Measurements from ENCODE around the gene MICAL3.

The MICAL3 gene

GRCh38 chr22:17792854-17793434 lies 231.4 kb downstream of the MICAL3 start:
- no peak for DNase-seq (ENCODE audit: low read depth)

- DNase-seq (ENCODE audit: low read depth): no peak
Observed at GRCh38 chr22:17792299-17792698, 232.1 kb downstream of the MICAL3 start.

DNA sequence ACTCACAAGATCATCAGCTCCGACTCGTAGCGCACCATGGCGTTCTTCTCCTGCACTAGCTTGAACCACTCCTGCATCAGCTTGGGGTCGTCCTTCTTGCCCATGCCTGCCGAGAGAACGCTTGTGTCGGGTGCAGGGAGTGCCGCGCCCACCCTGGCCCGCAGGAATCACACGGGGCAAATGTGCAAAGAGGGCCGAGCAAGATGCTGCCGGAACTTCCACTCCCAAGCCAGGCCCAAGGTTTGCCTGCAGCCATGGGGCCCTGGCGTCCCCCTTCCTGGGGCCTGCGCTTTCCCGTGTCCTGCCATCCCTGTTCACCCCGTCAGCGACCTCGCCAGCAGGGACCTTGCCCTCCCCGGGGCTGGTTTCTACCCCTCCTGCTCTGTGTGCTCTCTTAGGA lies 233.2 kb downstream of the MICAL3 start:
- DNase-seq (ENCODE audit: low read depth): no peak

DNA sequence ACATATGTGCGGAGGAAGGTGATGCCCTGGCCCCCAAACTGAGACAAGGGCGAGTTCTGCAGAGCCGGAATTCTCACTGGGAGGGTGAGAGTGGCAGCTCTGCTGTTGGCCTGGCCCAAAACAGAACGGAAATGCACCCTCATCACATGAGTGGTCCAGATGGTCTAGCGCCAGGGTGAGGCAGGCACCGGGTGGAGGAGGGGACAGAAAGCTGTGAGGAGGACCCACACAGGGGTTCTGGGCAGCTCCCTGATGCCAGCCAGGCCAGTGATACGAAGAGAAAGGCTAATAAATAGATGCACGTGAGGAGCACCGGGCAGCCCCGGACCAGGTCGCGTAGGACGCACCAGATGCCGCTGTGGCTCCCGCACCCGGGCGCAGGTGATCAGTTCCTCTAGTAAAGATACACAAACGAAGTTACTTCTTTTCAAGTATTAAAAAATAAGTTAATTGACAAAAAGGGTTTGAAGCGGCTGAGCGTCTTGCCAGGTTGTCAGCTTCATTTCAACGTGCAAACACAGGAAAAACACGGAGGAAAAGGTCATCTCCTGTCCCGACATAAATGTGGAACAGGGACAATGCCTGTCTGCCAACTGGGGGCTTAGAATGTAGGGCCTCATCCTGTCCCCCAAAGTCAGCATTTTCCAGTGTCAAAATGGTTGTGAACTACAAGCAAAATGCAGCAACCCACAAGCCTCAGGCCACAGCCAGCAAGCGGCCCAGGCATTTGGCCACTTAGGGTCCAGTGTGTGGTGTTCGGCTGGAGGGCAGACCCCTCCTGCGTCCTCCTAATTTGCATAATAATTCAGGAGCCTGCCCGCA lies 234.8 kb downstream of the MICAL3 start:
- DNase-seq (ENCODE audit: low read depth): no peak

GRCh38 chr22:17788528-17789378 lies 235.6 kb downstream of the MICAL3 start:
- DNase-seq (ENCODE audit: low read depth): no peak

DNA sequence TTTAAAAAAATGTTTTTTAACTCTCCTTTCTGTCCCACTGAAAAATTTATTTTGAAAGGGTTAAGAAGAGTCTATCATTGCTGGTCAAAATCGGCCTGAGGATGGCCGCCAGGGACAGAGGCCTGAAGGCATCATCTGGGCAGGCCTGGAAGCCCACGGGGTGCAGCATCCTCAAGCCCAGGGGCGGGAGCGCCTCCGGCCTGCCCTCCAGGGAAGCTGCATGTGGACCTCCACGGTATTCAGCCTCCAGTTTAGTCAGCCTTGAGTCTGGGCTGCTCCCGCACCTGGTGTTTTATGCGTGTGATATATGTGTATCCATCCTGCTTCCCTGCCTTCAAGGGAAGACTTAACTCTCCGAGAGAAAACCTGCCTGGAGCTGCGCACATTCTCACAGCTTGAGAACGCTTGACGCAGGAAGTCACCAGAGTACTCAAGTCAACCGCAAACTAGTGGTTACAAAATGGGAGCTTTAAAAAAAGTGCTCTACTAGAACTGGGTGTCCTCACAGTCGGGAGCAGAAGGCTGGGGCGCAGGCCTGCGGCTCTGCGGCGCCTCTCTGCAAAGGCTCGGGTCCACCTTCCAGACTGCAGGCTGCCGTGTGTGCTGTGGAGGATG lies 236.5 kb downstream of the MICAL3 start:
- no peak for DNase-seq (ENCODE audit: low read depth)

DNA sequence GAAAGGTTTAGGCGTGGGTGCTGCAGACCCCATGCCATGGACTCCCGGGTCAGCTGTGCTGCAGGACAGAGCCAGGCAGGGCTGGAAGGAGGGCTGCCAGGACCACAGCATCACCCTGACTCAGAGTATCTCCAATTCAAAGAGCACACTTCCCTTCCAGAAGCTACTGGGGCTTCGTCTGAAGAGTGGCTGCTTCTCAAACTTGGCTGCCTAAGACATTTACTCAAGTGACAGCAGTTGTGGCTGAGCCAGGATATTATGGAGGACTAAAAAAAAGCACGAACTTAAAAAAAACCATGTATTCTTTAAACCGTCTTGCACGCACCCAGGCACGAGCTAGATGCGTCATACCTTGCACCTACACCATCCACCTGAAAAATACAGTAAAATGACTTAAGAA lies 237.1 kb downstream of the MICAL3 start:
- DNase-seq (ENCODE audit: low read depth): no peak

GRCh38 chr22:17786435-17787161 lies 237.8 kb downstream of the MICAL3 start:
- no peak for DNase-seq (ENCODE audit: low read depth)

DNA sequence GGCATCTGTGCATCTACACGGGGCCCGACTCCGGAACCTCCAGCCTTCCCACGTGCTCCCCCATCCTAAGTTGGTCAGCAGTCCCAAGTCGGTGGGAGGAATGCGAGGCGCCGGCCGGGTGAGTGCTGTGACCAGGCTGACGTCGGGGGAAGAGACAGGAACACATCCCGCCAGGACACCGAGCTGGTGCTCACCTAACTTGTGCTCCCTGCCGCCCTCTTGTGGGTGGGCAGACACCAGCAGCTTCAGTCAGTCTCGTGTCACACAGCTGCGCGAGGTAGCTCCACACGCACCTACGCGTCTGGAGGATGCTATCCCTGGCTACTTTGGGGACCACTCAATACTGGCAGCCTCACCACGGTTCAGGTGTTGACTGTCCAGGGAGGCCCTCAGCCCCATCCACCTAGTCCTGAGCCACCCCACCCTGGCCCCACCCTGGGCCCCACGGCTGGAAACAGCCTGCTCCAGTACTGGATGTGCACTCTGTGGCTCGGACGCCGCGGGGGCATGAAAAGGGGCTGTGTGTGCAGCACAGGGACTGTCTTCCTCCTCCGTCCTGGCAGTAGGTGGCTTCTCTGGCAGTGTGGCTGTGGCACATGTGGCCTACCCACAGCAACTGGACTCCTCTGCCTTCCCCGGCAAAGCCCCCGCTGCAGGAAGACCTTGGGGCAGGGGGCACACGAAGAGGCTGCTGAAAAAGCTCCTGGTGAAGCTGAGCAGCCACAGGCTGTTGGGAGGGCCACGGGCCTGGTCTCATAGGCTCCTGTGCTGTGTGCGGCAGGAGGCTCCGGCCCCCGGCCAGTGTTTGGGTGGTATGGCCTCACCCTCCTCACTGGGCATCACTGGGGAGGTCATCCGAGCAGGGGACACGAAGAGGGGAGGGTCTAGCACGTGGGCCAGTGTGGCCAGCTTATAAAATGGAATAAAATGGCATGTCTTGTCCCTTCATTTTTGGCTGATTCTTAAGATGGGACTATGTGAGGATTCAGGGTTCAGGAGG lies 238.9 kb downstream of the MICAL3 start:
- DNase-seq (ENCODE audit: low read depth): no peak

DNA sequence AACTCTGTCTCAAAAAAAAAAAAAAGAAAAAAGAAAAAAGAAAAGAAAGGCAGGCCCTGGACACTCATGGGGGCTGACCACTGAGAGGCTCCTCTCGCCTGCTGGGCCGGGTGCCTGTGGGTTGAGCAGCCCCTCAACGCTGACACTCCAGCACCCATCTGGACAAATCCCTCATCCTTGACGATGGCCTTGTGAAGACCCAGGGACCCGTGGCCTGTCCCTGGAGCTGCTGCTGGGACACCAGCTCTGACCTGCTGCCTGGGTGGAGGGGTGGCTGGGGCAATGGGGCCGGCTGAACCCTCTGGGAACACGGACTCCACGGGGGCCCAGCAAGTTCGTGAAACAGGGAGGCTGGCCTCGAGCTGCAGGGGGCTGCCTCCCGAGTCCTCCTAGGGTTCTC lies 239.6 kb downstream of the MICAL3 start:
- no peak for DNase-seq (ENCODE audit: low read depth)

DNA sequence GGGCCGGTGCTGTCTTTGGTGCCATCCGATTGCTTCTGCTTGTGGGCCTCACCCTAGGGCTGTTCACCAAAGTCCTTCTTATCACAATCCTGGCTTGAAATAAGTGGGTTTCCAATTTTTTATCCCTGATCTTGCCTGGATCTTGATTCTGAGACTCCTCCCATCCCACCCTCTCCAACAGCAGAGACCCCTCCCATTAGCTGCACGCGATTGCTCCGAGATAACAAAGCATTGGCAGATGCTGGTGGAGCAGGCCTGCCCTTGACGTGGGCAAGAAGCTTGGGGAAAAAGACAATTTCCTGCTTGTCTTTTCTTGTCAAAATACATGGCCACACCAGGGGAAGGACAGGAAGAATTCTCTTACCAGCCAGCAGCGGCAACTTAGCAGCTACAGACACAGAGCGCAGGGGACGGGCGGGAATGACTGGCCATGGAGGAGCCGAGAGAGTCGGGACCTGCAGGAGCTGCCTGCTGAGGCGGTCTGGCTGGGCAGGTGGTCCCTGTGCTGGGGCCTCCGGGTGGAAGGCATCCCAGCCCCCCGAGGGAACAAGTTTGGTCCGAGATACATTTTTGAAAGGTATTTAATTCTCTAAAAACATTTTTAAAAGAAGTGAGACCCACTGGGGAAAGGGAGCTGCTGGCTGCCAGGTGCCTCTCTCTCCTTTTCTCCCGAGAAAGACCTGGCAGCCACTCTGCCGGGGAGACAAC lies 240.4 kb downstream of the MICAL3 start:
- no peak for DNase-seq (ENCODE audit: low read depth)

- DNase-seq (ENCODE audit: low read depth): no peak
Observed at GRCh38 chr22:17783312-17783711, 241.0 kb downstream of the MICAL3 start.

DNA sequence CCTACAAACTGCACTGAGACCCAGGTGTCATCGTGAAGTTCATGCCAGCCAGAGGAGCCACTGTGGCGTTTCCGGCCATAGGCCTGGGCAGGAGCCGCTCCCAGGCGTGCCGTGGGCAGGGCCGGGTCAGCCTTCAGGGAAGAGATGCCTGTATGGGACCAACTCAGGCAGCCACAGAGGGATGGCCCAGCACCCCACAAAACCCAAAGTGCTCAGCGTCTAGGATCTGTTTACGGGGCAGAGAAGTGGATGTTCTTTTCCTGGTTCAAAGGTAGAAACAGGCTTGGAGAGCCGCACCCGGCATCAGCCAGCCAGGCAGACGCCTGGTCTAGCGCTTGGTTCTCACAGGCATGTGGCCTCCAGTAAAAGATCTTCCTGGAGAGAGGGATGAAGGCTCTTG lies 241.7 kb downstream of the MICAL3 start:
- DNase-seq (ENCODE audit: low read depth): no peak

GRCh38 chr22:17782158-17782557 lies 242.2 kb downstream of the MICAL3 start:
- DNase-seq (ENCODE audit: low read depth): no peak

GRCh38 chr22:17781319-17782031 lies 242.9 kb downstream of the MICAL3 start:
- DNase-seq (ENCODE audit: low read depth): no peak

GRCh38 chr22:17780741-17781318 lies 243.5 kb downstream of the MICAL3 start:
- DNase-seq (ENCODE audit: low read depth): no peak

DNA sequence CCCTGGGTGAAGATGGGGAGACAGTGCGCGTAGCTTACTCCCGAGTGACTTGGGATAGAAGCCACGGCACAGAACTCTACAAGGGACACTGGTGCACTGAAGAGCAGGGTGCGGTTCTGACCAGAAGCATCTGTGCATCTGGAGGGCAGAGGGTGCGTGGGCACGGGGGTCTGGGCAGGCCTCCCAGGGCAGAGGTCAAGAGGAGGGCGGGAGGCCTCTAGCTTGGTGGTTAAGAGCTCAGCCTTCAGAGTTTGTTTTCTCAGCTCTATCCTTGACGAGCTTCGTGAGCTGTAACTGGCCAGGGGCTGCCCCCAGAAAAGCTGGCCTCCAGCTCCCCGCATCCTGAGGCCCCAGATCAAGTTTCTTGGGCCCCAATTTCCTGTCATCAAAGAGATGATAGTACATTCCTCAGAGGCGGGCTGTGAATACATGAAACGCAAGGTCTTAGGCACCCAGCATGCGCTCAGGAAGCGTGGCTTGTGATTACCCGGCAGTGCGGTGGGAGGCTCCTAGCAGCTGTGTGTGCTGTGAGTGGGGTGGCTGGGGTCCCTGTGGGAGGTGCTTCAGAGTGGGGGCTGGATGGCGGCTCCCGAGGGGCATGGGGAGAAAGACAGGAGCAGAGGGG lies 244.1 kb downstream of the MICAL3 start:
- no peak for DNase-seq (ENCODE audit: low read depth)

Measured in HS-27A (cell line).